HUES6 (cell line): Measurements from ENCODE around the gene ZNF274.
"Not testable (repeated sequence)": the region's sequence is repeated elsewhere in the genome, so short reads cannot be mapped to it uniquely, and the experiment has no call there.

Experiments
- H3K27ac ChIP-seq: 2 replicates; pipeline ENCODE4 v1.7.0; 2013; ENCODE audit warnings: low read depth, mild to moderate bottlenecking, low read length, inconsistent platforms
- H3K27me3 ChIP-seq: 2 replicates; pipeline ENCODE4 v1.6.1; 2013; ENCODE audit warnings: low read length; ENCODE audit not compliant: control insufficient read depth, insufficient read depth
- H3K36me3 ChIP-seq: 2 replicates; pipeline ENCODE4 v1.6.1; 2013; ENCODE audit warnings: low read length; ENCODE audit not compliant: control insufficient read depth, insufficient read depth
- H3K4me1 ChIP-seq: 2 replicates; pipeline ENCODE4 v1.6.1; 2013; ENCODE audit warnings: low read length; ENCODE audit not compliant: control insufficient read depth, insufficient read depth
- H3K4me3 ChIP-seq: 2 replicates; pipeline ENCODE4 v1.5.1; 2013; ENCODE audit warnings: low read depth, low read length
- H3K9ac ChIP-seq: one replicate; pipeline ENCODE4 v1.6.1; 2013; ENCODE audit warnings: mild to moderate bottlenecking, low read length
- H3K9me3 ChIP-seq: 2 replicates; pipeline ENCODE4 v1.6.1; 2013; ENCODE audit warnings: low read depth, low read length; ENCODE audit not compliant: control insufficient read depth, insufficient read depth

Gene ZNF274

DNA sequence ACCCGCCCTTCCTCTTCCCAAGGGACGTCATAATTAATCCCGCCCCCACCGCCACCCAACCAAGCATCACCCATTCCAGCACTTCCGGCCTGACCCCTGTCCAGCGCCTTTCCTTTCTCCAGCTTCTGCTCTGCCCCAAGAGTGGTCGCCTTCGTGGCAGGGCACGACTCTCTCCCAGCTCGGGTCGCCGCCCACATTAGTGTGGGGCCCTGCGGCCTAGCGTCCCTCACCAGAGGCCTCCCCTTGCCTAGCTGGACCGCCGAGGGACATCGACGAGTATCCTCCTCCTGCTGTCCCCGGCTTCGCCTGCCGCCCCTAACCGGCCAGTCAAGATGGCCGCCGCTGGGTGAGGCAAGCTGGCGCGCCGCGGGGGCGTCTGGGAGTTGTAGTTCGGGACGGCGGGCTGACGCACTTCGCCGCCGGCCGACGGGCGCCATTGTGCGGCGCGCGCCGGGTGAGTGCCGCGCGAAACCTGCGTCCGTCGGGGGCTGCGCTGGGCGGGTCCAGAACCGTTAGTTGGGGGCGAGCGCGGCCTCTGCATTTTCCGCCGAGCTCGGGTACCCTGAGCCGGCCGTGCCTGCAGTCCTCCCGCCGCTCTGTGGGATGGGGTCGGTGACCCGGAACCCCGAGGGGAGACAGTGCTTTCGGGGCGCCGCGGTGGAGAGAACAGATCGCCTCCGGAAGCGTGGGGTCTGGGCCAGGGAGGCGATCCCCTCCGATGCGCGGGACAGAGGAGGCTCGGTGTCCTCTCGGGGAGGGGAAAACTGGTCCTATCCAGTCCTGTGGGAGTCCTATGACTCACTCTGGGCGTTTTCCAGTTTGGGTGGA, at the start of gene ZNF274:
Gene ZNF274, plus strand, starts transcription at position 73 of the 828 bp plus-strand sequence. CDS start 905 bp downstream, outside the sequence.
- H3K9me3 ChIP-seq = peaks cover 53% of the 10 kb centered on the region
- H3K4me1 ChIP-seq = no peaks in the 10 kb centered on the region
- H3K9ac ChIP-seq = peak within 1 kb of the TSS; percentile 92
- H3K27ac ChIP-seq = peak within 1 kb of the TSS; percentile 92
- no peaks in the 10 kb centered on the region for H3K27me3 ChIP-seq
- peaks cover 32% of the 10 kb centered on the region for H3K36me3 ChIP-seq
- H3K4me3 ChIP-seq = peak within 1 kb of the TSS; percentile 89

DNA sequence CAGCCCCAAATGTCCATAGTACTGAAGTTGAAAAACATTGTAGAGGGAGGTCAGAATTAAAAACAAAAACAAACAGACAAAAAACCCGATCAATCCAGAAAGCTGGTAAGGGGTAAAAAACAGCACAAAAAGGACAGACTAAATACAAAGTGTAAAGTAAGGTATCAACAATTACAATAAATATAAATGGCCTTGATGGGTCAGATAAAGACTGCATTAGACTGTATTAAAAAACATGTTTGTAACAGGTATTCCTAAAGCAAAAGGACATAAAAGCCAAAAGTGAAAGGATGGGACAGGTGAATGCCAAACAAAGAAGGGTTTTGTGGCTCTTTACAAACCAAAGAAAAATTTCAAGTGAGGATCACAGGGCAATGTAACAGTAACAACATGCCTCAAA, 48.6 kb upstream of the ZNF274 start:
- H3K4me3 ChIP-seq = no peak overlapping the region
- no peak overlapping the region for H3K27ac ChIP-seq
- peaks cover 44% of the 10 kb centered on the region for H3K36me3 ChIP-seq
- no peaks in the 10 kb centered on the region for H3K4me1 ChIP-seq
- H3K9ac ChIP-seq = no peak overlapping the region
- peaks cover 75% of the 10 kb centered on the region for H3K9me3 ChIP-seq
- H3K27me3 ChIP-seq = no peaks in the 10 kb centered on the region

DNA sequence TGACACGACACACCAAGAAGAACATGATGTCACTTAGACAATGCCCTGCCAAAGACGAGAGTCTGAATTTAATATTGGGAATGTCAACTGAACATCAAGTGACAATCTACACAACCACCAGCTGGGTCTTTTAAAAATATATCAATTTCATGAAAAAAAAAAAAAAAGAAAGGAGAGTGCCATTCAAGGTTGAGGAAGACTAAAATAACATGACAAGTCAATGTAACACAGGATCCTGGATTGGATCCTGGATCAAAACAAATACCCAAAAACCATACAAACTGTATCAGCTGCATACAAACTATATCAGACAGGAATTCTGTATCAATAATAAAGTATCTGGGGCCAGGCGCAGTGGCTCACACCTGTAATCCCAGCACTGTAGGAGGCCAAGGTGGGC, 37.0 kb upstream of the ZNF274 start:
- no peak overlapping the region for H3K9ac ChIP-seq
- H3K4me1 ChIP-seq = no peaks in the 10 kb centered on the region
- peaks cover 11% of the 10 kb centered on the region for H3K36me3 ChIP-seq
- no peak overlapping the region for H3K27ac ChIP-seq
- H3K4me3 ChIP-seq = no peak overlapping the region
- no peaks in the 10 kb centered on the region for H3K27me3 ChIP-seq
- H3K9me3 ChIP-seq = peaks cover 54% of the 10 kb centered on the region

DNA sequence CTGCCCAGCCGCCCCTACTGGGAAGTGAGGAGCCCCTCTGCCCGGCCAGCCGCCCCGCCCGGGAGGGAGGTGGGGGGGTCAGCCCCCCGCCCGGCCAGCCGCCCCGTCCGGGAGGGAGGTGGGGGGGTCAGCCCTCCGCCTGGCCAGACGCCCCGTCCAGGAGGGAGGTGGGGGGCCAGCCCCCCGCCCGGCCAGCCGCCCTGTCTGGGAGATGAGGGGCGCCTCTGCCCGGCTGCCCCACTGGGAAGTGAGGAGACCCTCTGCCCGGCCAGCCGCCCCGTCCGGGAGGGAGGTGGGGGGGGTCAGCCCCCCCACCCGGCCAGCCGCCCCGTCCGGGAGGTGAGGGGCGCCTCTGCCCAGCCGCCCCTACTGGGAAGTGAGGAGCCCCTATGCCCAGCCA, 35.4 kb upstream of the ZNF274 start:
- H3K36me3 ChIP-seq, H3K4me1 ChIP-seq, H3K27me3 ChIP-seq, H3K4me3 ChIP-seq, H3K27ac ChIP-seq, H3K9ac ChIP-seq: not testable (repeated sequence)
- peaks cover 43% of the 10 kb centered on the region for H3K9me3 ChIP-seq

DNA sequence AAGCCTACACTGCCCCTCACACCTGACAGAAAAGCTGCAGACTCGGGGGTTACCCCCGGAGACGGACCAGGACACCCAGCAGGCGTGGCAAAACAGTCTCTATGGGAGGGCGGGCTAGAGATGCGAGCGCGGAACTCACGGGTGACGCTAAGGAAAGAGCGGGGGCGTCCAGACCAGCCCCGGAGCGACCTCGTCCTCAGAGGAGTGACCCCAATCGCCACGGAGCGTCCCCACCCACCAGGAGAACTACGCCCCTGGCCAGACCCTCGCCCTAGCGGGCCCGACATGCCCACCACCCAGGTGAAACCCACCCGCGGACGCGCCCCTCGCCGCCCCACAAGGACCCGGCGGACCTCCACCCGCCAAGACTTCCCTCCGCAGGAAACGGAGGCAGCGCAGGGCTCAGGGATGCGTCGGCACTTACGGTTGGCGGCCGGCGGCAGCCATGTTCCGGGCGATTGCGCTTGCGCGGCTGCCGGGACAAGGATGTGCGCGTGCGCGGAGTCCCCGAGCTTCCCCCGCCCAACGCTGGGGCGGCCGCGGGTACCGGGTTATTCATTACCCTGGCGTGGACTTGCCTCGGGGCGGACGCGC, 32.4 kb upstream of the ZNF274 start, which contains the start of gene ZNF329:
Gene ZNF329, minus strand, starts transcription at position 462 of the 594 bp plus-strand sequence. CDS start 21,286 bp downstream, outside the sequence.
- Histone ChIP-seq H3K9me3 (peaks cover 34% of the 10 kb centered on the region), H3K9ac (peak within 1 kb of the TSS; percentile 91), H3K4me3 (peak within 1 kb of the TSS; percentile 94), H3K27me3 (no peaks in the 10 kb centered on the region), H3K4me1 (no peaks in the 10 kb centered on the region), H3K27ac (peak within 1 kb of the TSS; percentile 66), H3K36me3 (no peaks in the 10 kb centered on the region)

DNA sequence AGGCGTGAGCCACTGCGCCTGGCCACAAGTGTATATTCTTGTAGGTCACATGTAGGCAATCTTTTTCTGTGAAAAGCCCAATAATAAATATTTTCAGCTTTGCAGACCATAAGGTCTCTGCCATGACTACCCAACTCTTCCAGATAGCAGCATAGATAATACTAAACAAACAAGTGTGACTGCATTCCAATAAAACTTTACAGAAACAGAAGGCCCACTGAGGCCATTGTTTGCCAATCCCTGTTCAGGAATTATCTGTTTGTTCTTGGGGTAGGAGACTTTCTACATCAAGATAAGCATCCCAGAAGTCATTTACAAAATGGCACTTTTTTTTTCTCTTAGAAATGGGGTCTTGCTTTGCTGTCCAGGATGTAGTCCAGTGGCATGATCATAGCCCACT, 29.5 kb upstream of the ZNF274 start:
- H3K9ac ChIP-seq = no peak overlapping the region

DNA sequence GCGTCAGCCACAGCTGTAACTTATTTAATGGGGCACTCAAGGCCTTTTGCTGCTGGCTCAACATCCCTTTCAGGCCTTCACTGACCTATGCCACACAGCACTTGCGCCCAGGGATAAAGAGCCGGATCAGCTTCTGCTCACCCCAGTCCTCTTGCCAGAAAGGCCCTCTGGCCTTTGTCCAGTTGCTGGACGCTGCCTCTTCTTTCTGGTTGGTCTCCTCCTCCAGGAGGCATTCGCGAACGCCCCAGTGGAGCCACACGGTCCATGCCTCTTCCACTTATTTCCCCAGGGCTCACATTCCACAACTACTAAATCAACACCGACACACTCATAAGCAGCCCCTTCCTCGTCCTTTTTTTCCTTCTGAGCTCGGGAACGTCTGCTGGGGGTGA, 28.6 kb upstream of the ZNF274 start:
- H3K9ac ChIP-seq = peak overlapping the region; percentile 73
- H3K4me3 ChIP-seq = peak overlapping the region; percentile 83
- H3K27ac ChIP-seq = peak overlapping the region; percentile 54; the same call in 1 of the 2 replicates
- H3K36me3 ChIP-seq = no peaks in the 10 kb centered on the region
- peaks cover 33% of the 10 kb centered on the region for H3K9me3 ChIP-seq
- no peaks in the 10 kb centered on the region for H3K4me1 ChIP-seq
- H3K27me3 ChIP-seq = no peaks in the 10 kb centered on the region

More for the DNA sequence above, 29.5 kb upstream of the ZNF274 start:
- H3K36me3 ChIP-seq = no peaks in the 10 kb centered on the region
- no peaks in the 10 kb centered on the region for H3K27me3 ChIP-seq
- H3K4me1 ChIP-seq = no peaks in the 10 kb centered on the region
- H3K27ac ChIP-seq = no peak overlapping the region
- no peak overlapping the region; the same call in 1 of the 2 replicates for H3K4me3 ChIP-seq
- peaks cover 38% of the 10 kb centered on the region for H3K9me3 ChIP-seq

DNA sequence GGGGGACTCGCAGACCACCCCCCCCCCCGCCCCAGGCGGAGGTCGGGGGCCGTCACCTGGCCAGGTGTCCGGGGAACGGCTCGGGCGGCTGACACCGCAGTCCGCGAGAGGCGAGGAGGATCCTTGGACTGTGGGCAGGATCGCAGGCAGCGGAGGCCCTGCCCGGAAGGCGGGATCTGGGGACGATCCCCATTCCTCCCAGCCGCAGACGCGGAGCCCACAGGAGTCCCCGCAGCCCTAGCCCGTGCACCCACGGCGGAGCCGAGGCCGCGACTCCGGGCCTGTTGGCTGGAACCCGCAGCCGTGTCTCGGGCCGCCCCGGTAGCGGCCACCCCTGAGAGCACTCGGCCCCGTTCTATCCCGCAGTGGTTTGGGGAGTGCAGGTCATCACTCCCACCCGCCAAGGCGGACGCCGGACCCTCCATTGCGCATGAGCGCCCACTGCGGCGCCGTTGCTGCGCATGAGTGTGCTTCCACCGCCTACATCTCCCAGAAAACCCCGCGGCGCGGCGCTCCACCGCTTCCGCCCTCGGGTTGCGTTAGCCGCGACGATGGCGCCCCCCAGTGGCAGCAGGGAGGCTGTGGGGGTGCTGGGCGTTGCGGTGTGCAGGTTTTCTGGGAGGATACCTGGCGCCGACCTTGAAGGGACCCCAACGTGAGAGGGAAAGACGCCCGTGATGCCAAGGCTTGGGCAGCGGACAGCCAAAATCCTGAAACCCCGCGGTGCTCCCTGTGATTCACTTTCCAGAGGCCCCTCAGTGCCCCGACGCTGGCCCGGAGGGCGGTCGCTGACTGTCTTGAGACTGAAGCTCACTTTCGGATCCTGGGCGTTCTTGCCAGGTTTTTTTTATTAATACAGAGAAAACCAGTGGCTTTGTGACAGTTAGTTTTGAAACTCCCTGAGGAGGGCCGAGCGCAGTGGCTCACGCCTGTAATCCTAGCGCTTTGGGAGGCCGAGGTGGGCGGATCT, 27.9 kb upstream of the ZNF274 start:
- no peaks in the 10 kb centered on the region for H3K36me3 ChIP-seq
- peak overlapping the region; percentile 83 for H3K4me3 ChIP-seq
- H3K9me3 ChIP-seq = peaks cover 28% of the 10 kb centered on the region
- no peaks in the 10 kb centered on the region for H3K4me1 ChIP-seq
- H3K27ac ChIP-seq = peak overlapping the region; percentile 54; the same call in 1 of the 2 replicates
- peak overlapping the region; percentile 73 for H3K9ac ChIP-seq
- H3K27me3 ChIP-seq = no peaks in the 10 kb centered on the region

DNA sequence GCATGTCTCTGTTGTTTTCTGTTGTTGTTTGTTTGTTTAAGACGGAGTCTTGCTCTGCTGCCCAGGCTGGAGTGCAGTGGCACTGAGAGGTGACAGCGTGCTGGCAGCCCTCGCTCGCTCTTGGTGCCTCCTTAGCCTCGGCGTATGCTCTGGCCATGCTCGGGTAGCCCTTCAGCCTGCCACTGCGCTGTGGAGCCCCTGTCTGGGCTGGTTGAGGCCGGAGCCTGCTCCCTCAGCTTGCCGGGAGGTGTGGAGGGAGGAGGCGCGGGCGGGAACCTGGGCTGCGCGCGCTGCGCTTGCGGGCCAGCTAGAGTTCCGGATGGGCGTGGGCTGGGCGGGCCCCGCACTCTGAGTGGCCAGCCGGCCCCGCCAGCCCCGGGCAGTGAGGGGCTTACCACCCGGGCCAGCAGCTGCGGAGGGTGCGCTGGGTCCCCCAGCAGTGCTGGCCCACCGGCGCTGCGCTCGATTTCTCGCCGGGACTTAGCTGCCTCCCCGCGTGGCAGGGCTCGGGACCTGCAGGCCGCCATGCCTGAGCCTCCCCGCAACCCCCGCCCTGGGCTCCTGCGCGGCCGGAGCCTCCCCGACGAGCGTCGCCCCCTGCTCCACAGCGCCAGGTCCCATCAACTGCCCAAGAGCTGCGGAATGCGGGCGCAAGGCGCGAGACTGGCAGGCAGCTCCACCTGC, 25.7 kb upstream of the ZNF274 start:
- Histone ChIP-seq H3K9me3 (peaks cover 39% of the 10 kb centered on the region), H3K9ac (no peak overlapping the region), H3K4me1 (no peaks in the 10 kb centered on the region), H3K4me3 (no peak overlapping the region), H3K27ac (no peak overlapping the region), H3K27me3 (no peaks in the 10 kb centered on the region), H3K36me3 (no peaks in the 10 kb centered on the region)

DNA sequence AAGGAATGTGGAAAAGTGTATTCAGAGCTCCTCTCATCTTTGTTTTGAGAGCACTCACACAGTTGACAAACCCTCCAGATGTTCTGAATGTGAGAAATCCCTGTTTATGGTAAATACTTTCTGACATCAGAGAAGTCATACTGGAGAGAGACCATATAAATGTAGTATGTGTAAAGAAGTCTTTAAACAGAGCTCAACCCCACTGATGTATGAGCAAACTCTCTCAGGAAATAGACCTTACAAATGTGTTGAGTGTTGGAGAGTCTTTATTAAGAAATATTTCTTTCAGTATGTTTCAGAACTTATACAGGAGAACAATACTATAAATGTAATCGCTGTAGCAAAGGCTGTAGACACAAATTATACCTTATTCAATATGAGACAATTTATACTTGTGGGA, 16.6 kb upstream of the ZNF274 start:
- H3K36me3 ChIP-seq = no peaks in the 10 kb centered on the region
- H3K9ac ChIP-seq = no peak overlapping the region
- no peaks in the 10 kb centered on the region for H3K4me1 ChIP-seq
- H3K27me3 ChIP-seq = no peaks in the 10 kb centered on the region
- H3K9me3 ChIP-seq = peaks cover 72% of the 10 kb centered on the region
- H3K27ac ChIP-seq = no peak overlapping the region
- no peak overlapping the region for H3K4me3 ChIP-seq
